ENCODE results near the gene MKS1. TPM values are rescaled to one million over a fixed set of nuclear protein-coding genes. Genes with fewer than 3 reads are reported as not detected.

Gene MKS1
- total and polyA plus RNA-seq, 8 donors: 5.8 to 16.1 (median 9.8) TPM

GRCh38 chr17:58207451-58207850, 11.6 kb downstream of the MKS1 start:
- H3K27ac ChIP-seq: no peak overlapping the region
- 85 to 86% methylated on average over 3 of the region's 3 CpGs for WGBS, 2 donors
- ATAC-seq (no peak), FAIRE-seq (no peak), DNase-seq (no peak)
- TF ChIP-seq CTCF (IDR thresholded peaks at IDR 0.05): no peak
- intact Hi-C loops (cut with DNase I): no loop called here
- H3K27me3 ChIP-seq: no peaks in the 10 kb centered on the region
- no peaks in the 10 kb centered on the region for H3K4me1 ChIP-seq
- peaks cover 0 to 35% (median 0%) of the 10 kb centered on the region in 3 donors for H3K36me3 ChIP-seq
- H3K9me3 ChIP-seq: no peaks in the 10 kb centered on the region
- no peak overlapping the region for H3K4me3 ChIP-seq

DNA sequence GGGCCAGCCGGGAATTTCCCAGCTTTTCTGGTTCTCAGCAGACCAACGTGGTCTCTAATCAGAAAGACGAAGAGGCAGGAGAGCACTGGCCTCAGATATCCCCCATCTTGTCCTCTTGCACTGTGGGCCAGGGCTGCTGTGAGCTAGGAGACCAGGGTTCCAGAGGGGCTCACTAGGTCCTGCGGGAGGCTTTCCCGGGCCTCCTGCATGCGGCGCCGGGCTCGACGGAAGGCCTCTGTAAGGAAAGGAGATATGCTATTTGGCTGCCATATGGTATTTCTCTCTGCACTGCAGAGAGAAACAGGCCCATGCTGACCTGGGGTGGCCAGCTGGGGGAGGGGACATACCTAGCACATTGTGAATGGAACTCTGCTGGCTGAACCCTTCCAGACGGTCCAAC, 13.1 kb downstream of the MKS1 start:
- 89 to 95% methylated on average over 11 of the region's 11 CpGs for WGBS, 2 donors
- Histone ChIP-seq H3K27me3 (no peaks in the 10 kb centered on the region), H3K4me3 (no peak overlapping the region), H3K36me3 (peaks cover 0 to 22% (median 0%) of the 10 kb centered on the region in 3 donors), H3K27ac (no peak overlapping the region), H3K4me1 (no peaks in the 10 kb centered on the region), H3K9me3 (no peaks in the 10 kb centered on the region)
- intact Hi-C loops (cut with DNase I): no loop called here
- no peak for TF ChIP-seq CTCF (IDR thresholded peaks at IDR 0.05)
- ATAC-seq (no peak), FAIRE-seq (no peak), DNase-seq (no peak)

DNA sequence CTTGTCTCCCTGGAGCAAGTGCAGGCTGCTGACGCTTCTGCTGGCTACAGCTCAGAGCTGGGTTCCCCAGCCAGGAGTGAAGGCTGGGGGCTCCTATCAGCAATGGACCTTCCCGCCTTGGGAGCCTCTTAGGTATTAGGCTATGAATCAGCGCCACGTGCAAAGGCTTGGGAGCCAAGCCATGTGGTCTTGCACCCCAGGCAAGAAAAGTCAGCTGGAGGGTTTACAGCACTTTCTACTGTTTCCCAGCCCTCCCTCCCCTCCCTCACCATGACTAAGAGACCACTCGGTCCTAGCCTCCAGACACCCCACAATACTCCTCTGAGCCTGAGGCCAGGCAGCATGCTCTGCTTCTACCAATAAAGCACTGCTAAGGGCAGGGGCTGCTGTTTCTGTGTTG, 14.3 kb downstream of the MKS1 start:
- H3K27me3 ChIP-seq: no peaks in the 10 kb centered on the region
- H3K27ac ChIP-seq: no peak overlapping the region
- H3K36me3 ChIP-seq: peaks cover 0 to 12% (median 0%) of the 10 kb centered on the region in 3 donors
- H3K9me3 ChIP-seq: no peaks in the 10 kb centered on the region
- no peak for ATAC-seq
- FAIRE-seq: no peak
- DNase-seq: no peak
- WGBS, 2 donors: 84 to 93% methylated on average over 5 of the region's 5 CpGs
- H3K4me1 ChIP-seq: no peaks in the 10 kb centered on the region
- no peak for TF ChIP-seq CTCF (IDR thresholded peaks at IDR 0.05)
- no peak overlapping the region for H3K4me3 ChIP-seq
- intact Hi-C loops (cut with DNase I): no loop called here

DNA sequence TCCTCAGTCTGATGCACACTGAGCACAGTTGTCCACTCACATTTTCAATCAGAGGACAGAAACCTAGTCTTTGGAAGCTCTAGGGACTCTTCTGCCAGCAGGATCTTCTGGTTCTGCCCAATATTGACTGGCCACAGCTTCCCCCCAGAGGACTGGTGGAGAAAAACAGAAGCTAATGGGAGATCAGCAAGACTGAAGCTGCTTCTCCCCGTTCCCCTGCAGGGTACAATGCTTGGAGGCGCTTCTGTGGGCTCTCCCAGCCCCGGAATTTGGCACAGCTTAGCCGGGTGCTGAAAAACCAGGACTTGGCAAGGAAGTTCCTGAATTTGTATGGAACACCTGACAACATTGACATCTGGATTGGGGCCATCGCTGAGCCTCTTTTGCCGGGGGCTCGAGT, 16.2 kb downstream of the MKS1 start:
- H3K27me3 ChIP-seq: peaks cover 0 to 4% (median 0%) of the 10 kb centered on the region in 4 donors
- no peak for FAIRE-seq
- no peaks in the 10 kb centered on the region for H3K9me3 ChIP-seq
- H3K27ac ChIP-seq: no peak overlapping the region
- WGBS, 2 donors: 80 to 84% methylated on average over 7 of the region's 7 CpGs
- H3K4me3 ChIP-seq: no peak overlapping the region
- TF ChIP-seq CTCF (IDR thresholded peaks at IDR 0.05): no peak
- H3K36me3 ChIP-seq: peaks cover 0 to 6% (median 0%) of the 10 kb centered on the region in 3 donors
- ATAC-seq: no peak
- DNase-seq: no peak
- intact Hi-C loops (cut with DNase I): no loop called here
- H3K4me1 ChIP-seq: no peaks in the 10 kb centered on the region

- intact Hi-C loops (cut with DNase I): no loop called here
- 29 to 40% methylated on average over 14 of the region's 14 CpGs for WGBS, 2 donors
- ATAC-seq (peak; percentile 75 to 93 (median 84)), FAIRE-seq (no peak), DNase-seq (peak in 5 of 6 donors; percentile 20 to 71 (median 57))
- Histone ChIP-seq H3K36me3 (no peaks in the 10 kb centered on the region), H3K4me3 (no peak overlapping the region), H3K9me3 (no peaks in the 10 kb centered on the region), H3K4me1 (no peaks in the 10 kb centered on the region), H3K27ac (no peak overlapping the region), H3K27me3 (peaks cover 0 to 4% (median 0%) of the 10 kb centered on the region in 4 donors)
- TF ChIP-seq CTCF (IDR thresholded peaks at IDR 0.05): peak; percentile 26 to 40 (median 32)
These were observed 18.9 kb downstream of the MKS1 start for GRCh38 chr17:58200024-58200633.

Data from pancreas (tissue), 10 donors.